LNCAP (cell line): ENCODE data around the gene PWWP2B.

ENCODE experiments used
- CTCF ChIP-seq: fragments of 450-650 bp; IDR thresholded peaks from 2 replicates; pipeline ENCODE4 v1.5.1; 2017; ENCODE audit warnings: mild to moderate bottlenecking

PWWP2B gene

GRCh38 chr10:132390170-132390920 lies 6.7 kb upstream of the PWWP2B start:
- TF ChIP-seq CTCF = no peak

GRCh38 chr10:132390921-132391675 lies 5.9 kb upstream of the PWWP2B start:
- no peak for TF ChIP-seq CTCF

- TF ChIP-seq CTCF = no peak
Measured at GRCh38 chr10:132391676-132392020, 5.4 kb upstream of the PWWP2B start.

- no peak for TF ChIP-seq CTCF
Measured at GRCh38 chr10:132392184-132392800, 4.7 kb upstream of the PWWP2B start.

GRCh38 chr10:132392811-132393694 lies 3.9 kb upstream of the PWWP2B start:
- TF ChIP-seq CTCF = no peak

- TF ChIP-seq CTCF = no peak
Measured at GRCh38 chr10:132393695-132394181, 3.3 kb upstream of the PWWP2B start.
